NCI-H226 (cell line): ENCODE data around the gene MED27.

Experiments
- DNase-seq: peaks from one replicate; pipeline ENCODE4 v3.0.0-alpha.2; 2015

MED27 gene

GRCh38 chr9:131826966-131827525 lies 252.6 kb downstream of the MED27 start:
- no peak for DNase-seq

GRCh38 chr9:131826053-131826452 lies 253.6 kb downstream of the MED27 start:
- no peak for DNase-seq

- no peak for DNase-seq
Observed at GRCh38 chr9:131824953-131825495, 254.6 kb downstream of the MED27 start.

- DNase-seq, result no peak
Observed at GRCh38 chr9:131824155-131824594, 255.5 kb downstream of the MED27 start.

GRCh38 chr9:131823701-131824146 lies 255.9 kb downstream of the MED27 start:
- no peak for DNase-seq

- no peak for DNase-seq
Observed at GRCh38 chr9:131818089-131818488, 261.6 kb downstream of the MED27 start.

GRCh38 chr9:131817627-131818026 lies 262.0 kb downstream of the MED27 start:
- no peak for DNase-seq

- DNase-seq, result no peak
Observed at GRCh38 chr9:131817073-131817472, 262.6 kb downstream of the MED27 start.

- DNase-seq, result no peak
Observed at GRCh38 chr9:131815970-131816873, 263.4 kb downstream of the MED27 start.

GRCh38 chr9:131814707-131815106 lies 265.0 kb downstream of the MED27 start:
- DNase-seq, result no peak

GRCh38 chr9:131813116-131813515 lies 266.6 kb downstream of the MED27 start:
- DNase-seq, result no peak

GRCh38 chr9:131812116-131812790 lies 267.4 kb downstream of the MED27 start:
- DNase-seq, result no peak

GRCh38 chr9:131811405-131811804 lies 268.3 kb downstream of the MED27 start:
- no peak for DNase-seq

- DNase-seq, result no peak
Observed at GRCh38 chr9:131810351-131811170, 269.1 kb downstream of the MED27 start.
